Fibroblast of villous mesenchyme (primary cell): ENCODE data around the gene MRPL34. TPM values are rescaled to one million over a fixed set of nuclear protein-coding genes. Genes with fewer than 3 reads are reported as not detected.
"Not testable (repeated sequence)": the region's sequence is repeated elsewhere in the genome, so short reads cannot be mapped to it uniquely, and the experiment has no call there.

Experiments used
- DNase-seq: peaks from one replicate; pipeline ENCODE4 v3.0.0-alpha.2; 2010; ENCODE audit warnings: low read depth
- H3K4me3 ChIP-seq: 2 replicates; pipeline ENCODE4 v1.5.1; 2011; ENCODE audit warnings: low read depth, mild to moderate bottlenecking, low read length
- CTCF ChIP-seq: IDR thresholded peaks from 2 replicates; pipeline ENCODE4 v1.5.1; 2012; ENCODE audit warnings: low read depth, mild to moderate bottlenecking, low read length; ENCODE audit not compliant: insufficient read depth
- total RNA-seq: library from RNA; depleted of rRNA; stranded (reverse); fragments of >200 nt; gene quantifications from 2 replicates; pipeline ENCODE4 v1.2.3, GENCODE V29; 2012

MRPL34 gene
- total RNA-seq, 1 donor, result 29.8 TPM

GRCh38 chr19:17263712-17264640, 41.7 kb upstream of the MRPL34 start:
- no peak for DNase-seq
- no peak overlapping the region for H3K4me3 ChIP-seq
- no peak for TF ChIP-seq CTCF

GRCh38 chr19:17264641-17264979, 41.1 kb upstream of the MRPL34 start, which contains the start of gene USHBP1:
TSS of gene USHBP1 (minus strand) at chr19:17264745. CDS start at chr19:17264299, 446 bp downstream.
- no peak for TF ChIP-seq CTCF
- no peak within 1 kb of the TSS for H3K4me3 ChIP-seq
- DNase-seq, result no peak

GRCh38 chr19:17266026-17266425, 39.6 kb upstream of the MRPL34 start:
- no peak for TF ChIP-seq CTCF
- H3K4me3 ChIP-seq, result no peak overlapping the region
- no peak for DNase-seq

- H3K4me3 ChIP-seq, result no peak overlapping the region
- DNase-seq, result no peak
- TF ChIP-seq CTCF, result no peak
Observed at GRCh38 chr19:17266589-17266974, 39.1 kb upstream of the MRPL34 start.

GRCh38 chr19:17266975-17267788, 38.5 kb upstream of the MRPL34 start, which contains the start of gene BABAM1:
TSS of gene BABAM1 (plus strand) at chr19:17267443. CDS start at chr19:17268807, 1,364 bp downstream.
- H3K4me3 ChIP-seq, result peak within 1 kb of the TSS; percentile 93
- TF ChIP-seq CTCF, result no peak
- DNase-seq, result peak; percentile 99

- H3K4me3 ChIP-seq, result no peak overlapping the region
- DNase-seq, result no peak
Observed at GRCh38 chr19:17268754-17269153, 36.9 kb upstream of the MRPL34 start.

GRCh38 chr19:17274892-17275291, 30.8 kb upstream of the MRPL34 start:
- not testable (repeated sequence) for DNase-seq, H3K4me3 ChIP-seq

More at GRCh38 chr19:17268754-17269153, 36.9 kb upstream of the MRPL34 start:
- no peak for TF ChIP-seq CTCF
